Measurements from ENCODE around the gene USP32.
A peak's percentile ranks its signal among the peaks of the same experiment; 100 is the strongest.
"Not testable (repeated sequence)": the region's sequence is repeated elsewhere in the genome, so short reads cannot be mapped to it uniquely, and the experiment has no call there.

Gene USP32, protein sequence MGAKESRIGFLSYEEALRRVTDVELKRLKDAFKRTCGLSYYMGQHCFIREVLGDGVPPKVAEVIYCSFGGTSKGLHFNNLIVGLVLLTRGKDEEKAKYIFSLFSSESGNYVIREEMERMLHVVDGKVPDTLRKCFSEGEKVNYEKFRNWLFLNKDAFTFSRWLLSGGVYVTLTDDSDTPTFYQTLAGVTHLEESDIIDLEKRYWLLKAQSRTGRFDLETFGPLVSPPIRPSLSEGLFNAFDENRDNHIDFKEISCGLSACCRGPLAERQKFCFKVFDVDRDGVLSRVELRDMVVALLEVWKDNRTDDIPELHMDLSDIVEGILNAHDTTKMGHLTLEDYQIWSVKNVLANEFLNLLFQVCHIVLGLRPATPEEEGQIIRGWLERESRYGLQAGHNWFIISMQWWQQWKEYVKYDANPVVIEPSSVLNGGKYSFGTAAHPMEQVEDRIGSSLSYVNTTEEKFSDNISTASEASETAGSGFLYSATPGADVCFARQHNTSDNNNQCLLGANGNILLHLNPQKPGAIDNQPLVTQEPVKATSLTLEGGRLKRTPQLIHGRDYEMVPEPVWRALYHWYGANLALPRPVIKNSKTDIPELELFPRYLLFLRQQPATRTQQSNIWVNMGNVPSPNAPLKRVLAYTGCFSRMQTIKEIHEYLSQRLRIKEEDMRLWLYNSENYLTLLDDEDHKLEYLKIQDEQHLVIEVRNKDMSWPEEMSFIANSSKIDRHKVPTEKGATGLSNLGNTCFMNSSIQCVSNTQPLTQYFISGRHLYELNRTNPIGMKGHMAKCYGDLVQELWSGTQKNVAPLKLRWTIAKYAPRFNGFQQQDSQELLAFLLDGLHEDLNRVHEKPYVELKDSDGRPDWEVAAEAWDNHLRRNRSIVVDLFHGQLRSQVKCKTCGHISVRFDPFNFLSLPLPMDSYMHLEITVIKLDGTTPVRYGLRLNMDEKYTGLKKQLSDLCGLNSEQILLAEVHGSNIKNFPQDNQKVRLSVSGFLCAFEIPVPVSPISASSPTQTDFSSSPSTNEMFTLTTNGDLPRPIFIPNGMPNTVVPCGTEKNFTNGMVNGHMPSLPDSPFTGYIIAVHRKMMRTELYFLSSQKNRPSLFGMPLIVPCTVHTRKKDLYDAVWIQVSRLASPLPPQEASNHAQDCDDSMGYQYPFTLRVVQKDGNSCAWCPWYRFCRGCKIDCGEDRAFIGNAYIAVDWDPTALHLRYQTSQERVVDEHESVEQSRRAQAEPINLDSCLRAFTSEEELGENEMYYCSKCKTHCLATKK (N-terminal part only)

DNA sequence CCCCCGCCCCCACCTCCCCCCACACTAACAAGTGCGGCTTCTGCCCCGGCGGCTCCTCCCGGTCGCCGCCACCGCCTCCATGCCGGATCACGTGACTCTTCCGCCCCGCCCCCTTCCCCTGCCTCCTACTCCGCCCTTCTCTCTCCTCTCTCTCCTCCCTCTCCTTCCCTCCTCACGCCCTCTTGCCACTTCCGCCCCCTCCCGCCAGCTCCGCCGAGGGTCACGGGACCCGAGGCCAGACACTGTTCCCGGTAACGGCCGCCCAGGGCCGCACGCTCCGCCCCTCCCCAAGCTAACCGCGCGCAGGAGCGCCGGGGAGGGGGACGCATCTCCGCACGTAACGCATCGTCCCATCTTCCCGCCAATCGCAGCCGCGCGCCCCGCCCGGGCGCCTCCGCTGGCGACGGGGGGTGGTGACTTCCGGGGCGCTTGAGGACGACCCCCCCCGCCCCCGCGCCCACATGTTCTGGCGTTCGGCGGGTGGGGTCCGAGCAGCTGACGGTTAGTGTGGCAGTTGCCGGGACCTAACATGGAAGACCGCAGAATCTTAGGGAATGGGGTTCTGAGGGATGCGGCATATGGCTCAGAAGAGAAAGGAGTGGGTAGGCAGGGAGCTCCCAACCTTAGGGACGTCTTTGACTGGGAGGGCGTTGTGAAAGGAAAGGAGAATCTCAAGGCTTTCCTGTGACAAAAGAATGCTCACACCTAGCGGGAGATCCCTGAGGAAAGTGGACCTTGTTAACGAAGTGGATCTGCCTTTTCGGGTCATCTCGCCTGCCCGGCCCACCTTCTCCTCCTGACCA, at the start of gene USP32:
Gene USP32 (minus strand): TSS at position 92 of the 803 bp plus-strand sequence. CDS start 194 bp downstream, outside the sequence.
- DNase-seq (ENCODE audit: low read depth in 1 of 2, low spot score in 1 of 2): peak; percentile 92 to 95

- DNase-seq (ENCODE audit: low read depth in 1 of 2, low spot score in 1 of 2): no peak
Measured at GRCh38 chr17:60439501-60439900, 47.6 kb upstream of the USP32 start.

DNA sequence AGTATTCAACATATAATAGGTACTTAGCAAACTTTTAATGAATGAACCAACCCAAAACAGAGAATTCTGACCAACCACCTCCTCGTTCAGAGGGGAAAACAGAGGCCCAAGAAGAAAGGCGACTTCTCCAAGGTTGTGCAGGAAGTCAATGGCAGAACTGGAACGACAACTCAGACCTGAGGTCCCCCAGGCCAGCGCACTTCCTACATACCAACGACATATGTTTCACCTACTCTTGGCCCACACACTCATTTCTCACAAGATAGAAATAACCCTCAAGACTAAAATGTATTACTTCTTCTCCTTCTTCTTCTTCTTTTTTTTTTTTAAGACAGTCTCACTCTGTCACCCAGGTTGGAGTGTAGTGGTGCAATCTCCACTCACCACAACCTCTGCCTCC, 44.7 kb upstream of the USP32 start:
- no peak for DNase-seq (ENCODE audit: low read depth in 1 of 2, low spot score in 1 of 2)

DNA sequence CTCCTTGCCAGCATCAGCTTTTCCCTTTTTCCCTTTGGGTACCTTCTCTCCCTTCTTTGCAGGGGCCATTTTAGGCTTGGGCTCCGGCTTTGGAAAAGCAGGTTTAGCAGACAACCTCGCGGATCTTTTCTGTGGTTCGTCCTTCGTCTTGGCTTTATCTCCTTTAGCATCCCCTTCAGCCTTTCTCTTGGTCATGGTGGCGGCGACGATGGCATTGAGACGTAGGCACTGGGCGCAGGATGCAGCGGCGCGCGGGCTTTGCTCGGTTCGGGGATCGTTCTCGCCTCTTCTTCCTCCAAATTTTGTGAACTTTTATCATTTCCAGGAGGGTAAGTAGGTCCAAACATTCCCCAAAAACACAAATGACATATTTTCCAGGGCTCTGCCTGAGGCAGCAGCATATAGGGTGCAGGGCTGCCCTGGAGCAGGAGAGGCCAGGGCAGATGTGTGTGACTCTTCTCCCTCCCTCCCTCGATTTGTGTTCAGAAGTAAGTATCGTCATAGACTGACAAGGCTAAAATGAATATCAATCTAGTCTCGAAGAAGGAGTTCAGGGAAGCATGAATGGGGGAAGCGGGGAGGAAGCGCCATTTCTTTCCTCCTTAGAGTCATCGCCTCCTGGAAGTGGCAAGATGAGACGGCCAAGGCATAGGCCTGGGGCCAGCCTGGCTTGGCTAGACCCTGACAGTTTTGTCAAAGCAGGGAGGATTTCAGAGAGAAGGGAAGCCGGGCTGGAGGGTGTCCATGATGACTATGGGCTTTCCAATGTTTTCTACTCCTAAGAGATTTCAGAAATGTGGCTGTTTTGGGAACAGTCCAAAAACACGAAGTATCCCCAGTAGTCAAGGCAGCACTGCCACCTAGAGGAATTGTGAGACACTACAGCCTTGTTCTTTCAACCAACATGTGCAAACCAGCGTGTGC, 43.6 kb upstream of the USP32 start:
- peak; percentile 22 to 49 for DNase-seq (ENCODE audit: low read depth in 1 of 2, low spot score in 1 of 2)

DNA sequence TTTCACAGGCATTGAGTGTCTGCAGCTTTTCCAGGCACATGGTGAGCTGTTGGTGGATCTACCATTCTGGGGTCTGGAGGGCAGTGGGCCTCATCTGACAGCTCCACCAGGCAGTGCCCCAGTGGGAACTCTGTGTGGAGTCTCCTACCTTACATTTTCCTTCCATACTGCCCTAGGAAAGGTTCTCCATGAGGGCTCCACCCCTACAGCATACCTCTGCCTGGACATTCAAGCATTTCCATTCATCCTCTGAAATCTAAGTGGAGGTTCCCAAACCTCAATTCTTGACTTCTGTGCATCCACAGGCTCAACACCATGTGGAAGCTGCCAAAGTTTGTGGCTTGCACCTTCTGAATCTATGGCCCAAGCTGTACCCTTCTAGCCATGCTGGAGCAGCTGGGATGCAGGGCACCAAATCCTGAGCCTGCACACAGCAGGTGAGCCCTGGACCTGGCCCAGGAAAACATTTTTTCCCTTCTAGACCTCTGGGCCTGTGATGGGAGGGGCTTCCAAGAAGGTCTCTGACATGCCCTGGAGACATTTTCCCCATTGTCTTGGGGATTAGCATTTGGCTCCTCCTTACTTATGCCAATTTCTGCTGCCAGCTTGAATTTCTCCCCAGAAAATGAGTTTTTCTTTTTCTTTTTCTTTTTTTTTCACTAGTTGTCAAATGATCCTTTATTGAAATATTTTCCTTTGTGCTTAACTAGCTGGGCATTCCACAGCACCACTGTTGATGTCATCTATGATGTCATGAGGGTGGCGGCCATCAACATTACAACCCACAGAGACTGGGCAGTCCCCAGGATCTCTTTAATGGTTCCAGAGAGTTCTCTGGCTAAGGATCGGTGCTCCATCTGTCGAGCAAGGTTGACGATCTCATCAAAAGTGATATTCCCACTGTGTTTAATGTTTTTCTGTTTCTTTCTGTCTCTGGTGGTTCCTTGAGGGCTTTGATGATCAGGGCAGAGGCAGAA, 41.4 kb upstream of the USP32 start:
- not testable (repeated sequence) for DNase-seq (ENCODE audit: low read depth in 1 of 2, low spot score in 1 of 2)

DNA sequence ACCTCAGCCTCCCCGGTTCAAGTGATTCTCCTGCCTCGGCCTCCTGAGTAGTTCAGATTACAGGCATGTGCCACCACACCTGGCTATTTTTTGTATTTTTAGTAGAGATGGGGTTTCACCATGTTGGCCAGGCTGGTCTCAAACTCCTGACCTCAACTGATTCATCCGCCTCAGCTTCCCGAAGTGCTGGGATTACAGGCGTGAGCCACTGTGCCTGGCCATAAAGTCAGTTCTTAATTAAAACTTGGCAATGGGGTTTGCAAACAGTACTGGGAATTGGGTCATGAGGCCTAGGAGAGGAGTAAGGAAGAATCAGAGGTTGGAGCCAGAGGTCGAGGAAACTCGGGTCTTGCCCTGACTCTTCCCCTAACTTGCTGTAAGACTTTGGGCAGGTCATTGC, 38.6 kb upstream of the USP32 start:
- DNase-seq (ENCODE audit: low read depth in 1 of 2, low spot score in 1 of 2): not testable (repeated sequence)

DNA sequence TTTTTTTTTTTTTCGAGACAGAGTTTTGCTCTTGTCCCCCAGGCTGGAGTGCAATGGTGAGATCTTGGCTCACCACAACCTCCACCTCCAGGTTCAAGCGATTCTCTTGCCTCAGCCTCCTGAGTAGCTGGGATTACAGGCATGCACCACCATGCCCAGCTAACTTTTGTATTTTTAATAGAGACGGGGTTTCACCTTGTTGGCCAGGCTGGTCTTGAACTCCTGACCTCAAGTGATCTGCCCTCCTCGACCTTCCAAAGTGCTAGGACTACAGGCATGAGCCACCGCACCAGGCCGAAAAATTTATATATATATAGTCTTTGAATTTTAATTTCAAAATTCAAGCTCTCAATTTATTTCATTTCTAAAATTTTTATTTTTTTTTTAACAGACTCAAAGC, 36.6 kb upstream of the USP32 start:
- not testable (repeated sequence) for DNase-seq (ENCODE audit: low read depth in 1 of 2, low spot score in 1 of 2)

DNA sequence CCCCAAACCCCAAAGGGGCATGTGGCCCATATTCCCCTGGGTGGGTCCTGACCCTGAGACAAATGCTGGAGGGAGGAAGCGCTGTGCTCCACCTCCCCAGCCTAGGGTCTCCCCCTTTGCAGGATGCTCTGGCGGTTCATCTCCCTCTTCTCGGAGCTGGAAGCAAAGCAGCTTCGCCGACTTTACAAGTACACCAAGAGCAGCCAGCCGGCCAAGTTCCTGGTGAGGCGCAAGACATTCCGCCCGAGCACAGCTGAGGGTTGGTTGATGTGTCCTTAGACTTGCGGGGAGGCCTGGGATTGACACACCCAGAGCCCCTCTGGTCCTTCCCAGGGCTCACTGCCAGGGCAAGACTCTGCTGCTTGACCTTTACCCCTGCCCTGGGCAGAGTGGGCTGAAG, 34.7 kb upstream of the USP32 start:
- no peak for DNase-seq (ENCODE audit: low read depth in 1 of 2, low spot score in 1 of 2)

GRCh38 chr17:60425626-60426025, 33.7 kb upstream of the USP32 start:
- DNase-seq (ENCODE audit: low read depth in 1 of 2, low spot score in 1 of 2): no peak

GRCh38 chr17:60423865-60424264, 31.9 kb upstream of the USP32 start:
- DNase-seq (ENCODE audit: low read depth in 1 of 2, low spot score in 1 of 2): no peak

GRCh38 chr17:60422162-60422665, 30.3 kb upstream of the USP32 start, which contains the start of gene CHCT1:
TSS of gene CHCT1 (plus strand) at chr17:60422489. CDS start at chr17:60422593, 104 bp downstream.
- no peak for DNase-seq (ENCODE audit: low read depth in 1 of 2, low spot score in 1 of 2)

- peak; percentile 62 to 68 for DNase-seq (ENCODE audit: low read depth in 1 of 2, low spot score in 1 of 2)
Measured at GRCh38 chr17:60421273-60422161, 29.6 kb upstream of the USP32 start.

DNA sequence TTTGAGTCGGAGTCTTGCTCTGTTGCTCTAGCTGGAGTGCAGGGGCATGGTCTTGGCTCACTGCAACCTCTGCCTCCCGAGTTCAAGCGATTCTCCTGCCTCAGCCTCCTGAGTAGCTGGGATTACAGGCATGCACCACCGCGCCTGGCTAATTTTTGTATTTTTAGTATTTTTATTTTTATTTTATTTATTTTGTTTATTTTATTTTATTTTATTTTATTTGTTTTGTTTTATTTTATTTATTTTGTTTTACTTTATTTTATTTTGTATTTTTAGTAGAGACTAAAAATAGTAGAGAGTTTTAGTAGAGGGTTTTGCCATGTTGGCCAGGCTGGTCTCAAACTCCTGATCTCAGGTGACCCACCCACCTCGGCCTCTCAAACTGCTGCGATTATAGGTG, 27.9 kb upstream of the USP32 start:
- DNase-seq (ENCODE audit: low read depth in 1 of 2, low spot score in 1 of 2): not testable (repeated sequence)

GRCh38 chr17:60419003-60419402, 27.1 kb upstream of the USP32 start:
- DNase-seq (ENCODE audit: low read depth in 1 of 2, low spot score in 1 of 2): not testable (repeated sequence)

DNA sequence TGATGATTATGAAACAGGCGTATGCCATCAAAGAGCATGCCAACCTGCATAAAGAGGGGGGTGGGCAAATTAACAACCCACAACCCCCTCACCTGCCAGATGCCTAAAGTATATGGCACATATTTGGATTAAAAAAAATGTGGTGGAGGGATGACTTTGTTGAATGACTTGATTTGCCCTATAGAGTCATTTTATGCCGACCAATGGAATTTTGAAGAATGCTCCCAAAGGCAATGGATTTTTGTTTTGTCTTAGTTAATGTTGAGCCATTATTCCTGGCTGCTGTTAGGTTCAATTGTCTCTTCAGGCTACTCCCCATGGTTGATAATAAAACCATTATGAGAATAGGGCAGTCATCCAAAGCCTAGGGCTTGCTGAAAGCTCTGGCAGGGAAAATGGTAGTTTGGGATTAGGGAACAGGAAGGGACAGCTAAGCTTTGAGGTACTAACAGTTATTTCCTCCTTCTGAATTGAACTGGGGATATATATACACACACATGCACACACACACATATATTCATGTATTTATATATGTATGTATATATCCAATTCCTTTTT, 24.5 kb upstream of the USP32 start:
- no peak for DNase-seq (ENCODE audit: low read depth in 1 of 2, low spot score in 1 of 2)

DNA sequence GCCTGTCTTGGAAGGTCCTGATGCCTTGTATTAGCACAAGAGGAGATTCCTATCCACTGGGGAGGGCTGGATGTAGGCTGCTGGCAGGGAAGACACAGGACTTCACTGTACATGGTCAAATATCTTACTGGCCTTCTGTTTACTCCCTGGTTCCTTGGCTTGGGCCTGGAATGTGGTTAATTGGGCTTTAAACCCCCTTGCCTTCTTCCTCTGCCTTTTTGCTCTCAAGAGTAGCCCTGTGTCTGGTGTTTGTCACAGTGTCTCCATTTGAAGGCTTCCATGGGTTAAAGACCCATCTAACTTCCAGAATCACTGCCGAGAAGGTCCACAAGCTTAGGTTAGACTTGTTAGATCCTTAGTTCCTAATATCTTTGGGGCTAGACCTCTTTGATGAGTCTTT, 23.2 kb upstream of the USP32 start:
- no peak for DNase-seq (ENCODE audit: low read depth in 1 of 2, low spot score in 1 of 2)

DNA sequence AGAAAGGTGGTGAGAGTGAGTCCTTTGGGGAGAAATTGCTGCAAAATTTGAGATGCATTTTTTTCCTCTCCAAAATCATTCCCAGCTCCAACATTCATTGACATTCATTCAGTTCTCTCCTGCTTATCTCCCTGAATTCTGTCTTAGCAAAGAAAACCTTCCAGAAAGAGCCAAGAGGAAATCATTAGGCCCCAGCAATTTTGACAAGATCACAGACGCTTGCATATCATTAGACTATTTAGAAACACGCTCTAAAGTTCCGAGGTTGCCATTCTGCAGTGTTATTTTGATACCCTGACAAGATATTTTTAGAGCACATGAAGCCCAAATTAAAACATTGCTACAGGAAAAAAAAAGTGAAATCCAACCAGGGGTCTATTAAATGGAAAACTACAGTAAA, 20.8 kb upstream of the USP32 start:
- no peak for DNase-seq (ENCODE audit: low read depth in 1 of 2, low spot score in 1 of 2)
